Stimulated activated CD4-positive, alpha-beta T cell treated with anti-CD3 and anti-CD28 coated beads, Interleukin-1b, Interleukin-23, amount 100 ng/mL, for 4 hours (primary cell): ENCODE measurements around the gene IL17F.

Experiments
- DNase-seq, 2 donors: peaks; one replicate each; pipeline ENCODE4 v3.0.0-alpha.2; 2020; ENCODE audit warnings: low read depth in 2 of 2

Gene IL17F

DNA sequence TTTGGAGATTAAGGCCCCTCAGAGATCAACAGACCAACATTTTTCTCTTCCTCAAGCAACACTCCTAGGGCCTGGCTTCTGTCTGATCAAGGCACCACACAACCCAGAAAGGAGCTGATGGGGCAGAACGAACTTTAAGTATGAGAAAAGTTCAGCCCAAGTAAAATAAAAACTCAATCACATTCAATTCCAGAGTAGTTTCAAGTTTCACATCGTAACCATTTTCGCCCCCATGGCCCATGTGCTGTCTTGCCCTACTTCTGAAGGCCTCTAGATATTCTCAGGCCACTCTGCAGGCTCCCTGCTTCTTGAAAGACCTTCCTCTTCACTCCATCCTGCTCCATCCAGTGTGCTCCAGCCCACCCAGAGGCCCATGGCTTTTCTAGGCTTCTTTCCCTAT, 53.9 kb downstream of the IL17F start:
- no peak for DNase-seq

- no peak for DNase-seq
Measured at GRCh38 chr6:52189974-52190373, 54.3 kb downstream of the IL17F start.

DNA sequence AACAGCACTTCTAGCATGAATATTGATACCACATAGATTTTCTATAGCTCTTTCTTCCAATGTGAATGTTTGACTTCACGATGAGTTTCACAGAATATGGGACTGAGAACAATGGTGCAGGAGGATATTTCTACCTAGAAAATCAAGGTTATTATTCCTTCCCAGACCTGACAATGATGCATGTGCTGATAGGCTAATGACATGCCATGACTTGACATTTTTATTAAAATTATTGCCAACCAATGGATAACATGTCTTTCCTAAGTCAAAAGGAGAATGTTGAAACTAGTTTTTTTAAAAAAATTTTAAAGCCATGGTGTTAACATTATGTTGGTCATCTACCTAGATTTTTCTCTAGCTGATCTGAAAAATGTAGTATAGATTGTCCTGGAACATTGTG, 57.2 kb downstream of the IL17F start:
- no peak for DNase-seq
